ENCODE measurements around the gene CYP2U1.
A peak's percentile ranks its signal among the peaks of the same experiment; 100 is the strongest.

GRCh38 chr4:107913283-107913899 lies 18.0 kb upstream of the CYP2U1 start:
- TF ChIP-seq CTCF (IDR thresholded peaks at IDR 0.05) (peak; percentile 80 to 93 (median 86)), POLR2A (IDR thresholded peaks at IDR 0.05) (no peak), POLR2AphosphoS5 (IDR thresholded peaks at IDR 0.05) (peak; percentile 37), EP300 (IDR thresholded peaks at IDR 0.05) (no peak)
